Measurements from ENCODE around the gene PLEKHA4.
"Not testable (repeated sequence)": the region's sequence is repeated elsewhere in the genome, so short reads cannot be mapped to it uniquely, and the experiment has no call there.

DNA sequence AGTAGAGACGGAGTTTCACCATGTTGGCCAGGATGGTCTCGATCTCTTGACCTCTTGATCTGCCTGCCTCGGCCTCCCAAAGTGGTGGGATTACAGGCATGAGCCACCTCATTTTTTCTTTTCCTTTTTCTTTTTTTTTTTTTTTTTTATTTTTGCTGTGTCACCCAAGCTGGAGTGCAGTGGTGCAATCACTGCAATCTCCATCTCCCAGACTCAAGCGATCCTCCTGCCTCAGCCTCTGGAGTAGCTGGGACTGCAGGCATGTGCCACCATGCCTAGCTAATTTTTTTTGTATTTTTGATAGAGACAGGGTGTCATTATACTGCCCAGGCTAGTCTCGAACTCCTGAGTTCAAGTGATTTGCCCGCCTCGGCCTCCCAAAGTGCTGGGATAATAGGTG is 33.9 kb upstream of the PLEKHA4 start:
- TF ChIP-seq CTCF (IDR thresholded peaks at IDR 0.05); EZH2 (IDR thresholded peaks at IDR 0.05; ENCODE audit: borderline replicate concordance, insufficient read depth, low read depth, low read length, poor library complexity, severe bottlenecking): not testable (repeated sequence)
